ENCODE data around the gene SUN3. TPM values are rescaled to one million over a fixed set of nuclear protein-coding genes. Genes with fewer than 3 reads are reported as not detected.

Gene SUN3
- total RNA-seq, 1 experiment from 2014 or later, result not detected

GRCh38 chr7:48074204-48074654 is 45.3 kb upstream of the SUN3 start:
- no peak for TF ChIP-seq CTCF (conservative IDR thresholded peaks at IDR 0.05)
- Mint-ChIP-seq H3K4me3 (no peak overlapping the region), H3K4me1 (no peaks in the 10 kb centered on the region), H3K27me3 (ENCODE audit: low read depth) (no peaks in the 10 kb centered on the region), H3K9me3 (peaks cover 3 to 4% of the 10 kb centered on the region in 2 experiments; a peak in 3 of 5 replicates), H3K36me3 (ENCODE audit: insufficient read depth in 1 of 3, low read depth in 3 of 3) (peaks cover 0 to 8% (median 0%) of the 10 kb centered on the region in 3 experiments; a peak in 3 of 7 replicates), H3K27ac (no peak overlapping the region)
- no peaks in the 10 kb centered on the region for H3K79me1 ChIP-seq (ENCODE audit: insufficient read depth, low read depth, low read length, poor library complexity, severe bottlenecking)
- no peaks in the 10 kb centered on the region for H3K4me1 ChIP-seq (ENCODE audit: insufficient read depth, low read length)
- H4K91ac ChIP-seq (ENCODE audit: insufficient read length, low read depth, low read length), result no peak overlapping the region
- H2BK12ac ChIP-seq (ENCODE audit: insufficient read length, low read depth, low read length), result no peak overlapping the region
- H3K9ac ChIP-seq (ENCODE audit: extremely low read depth, insufficient read length, low read length), result no peak overlapping the region
- no peaks in the 10 kb centered on the region for H3K27me3 ChIP-seq (ENCODE audit: insufficient read depth, low read length)
- H3K23ac ChIP-seq (ENCODE audit: insufficient read length, low read depth, low read length), result no peak overlapping the region
- no peak overlapping the region for H2AK5ac ChIP-seq (ENCODE audit: insufficient read length, low read length)
- H3K23me2 ChIP-seq (ENCODE audit: insufficient read length, low read depth, low read length, poor library complexity, severe bottlenecking), result no peaks in the 10 kb centered on the region
- H3K9me3 ChIP-seq (ENCODE audit: control insufficient read depth, low read depth, low read length), result no peaks in the 10 kb centered on the region
- H4K8ac ChIP-seq (replicated peaks; ENCODE audit: insufficient read length, low read depth, low read length), result no peak overlapping the region
- no peak overlapping the region for H2BK120ac ChIP-seq (ENCODE audit: low read depth, low read length, poor library complexity, severe bottlenecking)
- H2BK15ac ChIP-seq (ENCODE audit: low read depth, low read length), result no peak overlapping the region
- no peak for DNase-seq
- no peaks in the 10 kb centered on the region for H4K20me1 ChIP-seq (ENCODE audit: control insufficient read depth, insufficient read depth, insufficient read length)
- H3K27ac ChIP-seq (ENCODE audit: insufficient read length, low read depth, low read length), result no peak overlapping the region
- no peak overlapping the region for H3T11ph ChIP-seq (ENCODE audit: low read length)
- no peak overlapping the region for H3K18ac ChIP-seq (ENCODE audit: insufficient read length, low read depth, low read length)
- no peak overlapping the region for H2AFZ ChIP-seq (ENCODE audit: low read length)
- H3K79me2 ChIP-seq (ENCODE audit: insufficient read depth, low read length), result no peaks in the 10 kb centered on the region
- no peak overlapping the region for H3K56ac ChIP-seq (ENCODE audit: insufficient read length, low read depth, low read length)
- no peak overlapping the region for H3K14ac ChIP-seq (ENCODE audit: insufficient read depth, low read length)
- no peak overlapping the region for H3K4me2 ChIP-seq (ENCODE audit: insufficient read depth, insufficient read length, low read length)
- no peak overlapping the region for H4K5ac ChIP-seq (ENCODE audit: insufficient read length, low read depth, low read length)
- no peak overlapping the region for H3K4ac ChIP-seq (ENCODE audit: low read depth, low read length)
- H2BK5ac ChIP-seq (ENCODE audit: insufficient read length, low read length), result no peak overlapping the region
- no peak overlapping the region for H2BK20ac ChIP-seq (ENCODE audit: low read depth, low read length, poor library complexity, severe bottlenecking)
